ENCODE results near the gene GNAT1.
"Not testable (repeated sequence)": the region's sequence is repeated elsewhere in the genome, so short reads cannot be mapped to it uniquely, and the experiment has no call there.

The GNAT1 gene

GRCh38 chr3:50203809-50204803 is 12.7 kb downstream of the GNAT1 start:
- DNase-seq: no peak

GRCh38 chr3:50204804-50205412 is 13.5 kb downstream of the GNAT1 start, which contains the start of gene SLC38A3:
TSS of gene SLC38A3 (plus strand) at chr3:50205271. CDS start at chr3:50214200, 8,929 bp downstream.
- no peak for DNase-seq

DNA sequence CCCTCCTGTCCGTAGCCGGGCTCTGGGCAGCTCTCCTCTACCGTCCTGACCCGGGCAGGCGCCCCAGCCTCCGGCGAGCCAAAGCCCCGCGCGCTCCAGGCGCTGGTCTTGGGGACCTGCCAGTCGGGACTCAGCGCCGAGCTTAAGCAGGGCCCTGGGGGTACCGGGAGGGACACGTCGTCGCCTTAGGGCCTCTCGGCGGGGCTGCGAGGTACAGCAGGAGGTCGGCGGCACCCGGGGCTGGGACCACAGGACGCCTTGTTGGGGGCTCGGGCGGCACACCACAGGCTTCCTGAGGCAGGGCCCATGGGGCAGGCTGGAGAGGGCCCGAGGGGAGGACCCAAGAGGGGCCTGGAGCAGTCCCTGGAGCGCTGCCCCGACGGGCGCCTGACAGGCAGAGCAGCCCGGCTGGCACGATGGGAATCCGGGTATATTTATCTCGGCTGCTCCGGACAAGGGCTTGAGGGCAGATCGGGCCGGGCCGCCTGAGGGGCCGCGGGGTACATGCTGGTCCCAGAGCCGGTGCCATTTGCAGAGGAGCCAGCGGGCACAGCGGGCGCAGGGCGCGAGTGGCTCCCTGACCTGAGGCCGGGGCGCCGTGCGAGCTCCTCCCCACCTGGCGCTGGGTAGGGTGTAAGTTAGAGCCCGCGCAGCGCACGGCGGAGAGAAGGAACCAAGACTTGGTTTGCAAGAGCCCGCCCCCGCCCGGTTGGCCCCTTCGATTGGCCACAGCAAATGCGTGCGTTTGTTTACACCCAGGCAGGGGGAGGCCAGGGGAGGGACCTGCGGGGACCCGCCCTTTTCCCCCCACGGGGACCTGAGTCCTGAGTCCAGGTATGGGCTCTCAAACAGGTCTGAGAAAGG is 14.2 kb downstream of the GNAT1 start:
- DNase-seq: no peak

DNA sequence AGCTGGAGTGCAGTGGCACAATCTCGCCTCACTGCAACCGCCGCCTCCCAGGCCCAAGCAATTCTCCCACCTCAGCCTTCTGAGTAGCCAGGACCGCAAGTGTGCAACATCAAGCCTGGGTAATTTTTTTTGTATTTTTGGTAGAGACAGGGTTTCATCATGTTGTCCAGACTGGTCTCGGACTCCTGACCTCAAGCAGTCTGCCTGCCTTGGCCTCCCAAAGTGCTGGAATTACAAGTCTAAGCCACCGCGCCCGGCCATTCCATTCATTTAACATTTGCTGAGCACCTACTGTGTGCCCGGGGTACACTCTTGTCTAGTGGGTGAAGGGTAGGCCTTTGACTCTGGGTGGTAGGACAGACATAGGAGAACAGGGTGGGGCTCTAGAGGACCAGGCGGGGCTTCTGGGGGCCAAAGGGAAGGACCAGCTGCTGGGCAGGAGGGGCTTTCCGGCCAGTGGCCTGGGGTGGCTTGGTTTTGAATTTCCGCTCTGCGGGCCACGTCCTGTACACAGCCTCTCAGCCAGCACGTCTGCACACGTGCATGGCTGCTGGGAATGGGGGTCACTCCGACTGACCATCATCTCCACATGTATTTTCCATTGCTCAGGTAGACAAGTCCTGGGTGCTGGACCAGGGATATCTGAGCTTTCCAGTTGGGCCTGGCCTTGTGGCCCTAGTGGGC is 16.1 kb downstream of the GNAT1 start:
- DNase-seq: no peak

GRCh38 chr3:50208677-50209344 is 17.4 kb downstream of the GNAT1 start:
- DNase-seq: no peak

GRCh38 chr3:50210176-50210509 is 18.7 kb downstream of the GNAT1 start:
- no peak for DNase-seq

- no peak for DNase-seq
Observed at GRCh38 chr3:50210510-50211367, 19.3 kb downstream of the GNAT1 start.

DNA sequence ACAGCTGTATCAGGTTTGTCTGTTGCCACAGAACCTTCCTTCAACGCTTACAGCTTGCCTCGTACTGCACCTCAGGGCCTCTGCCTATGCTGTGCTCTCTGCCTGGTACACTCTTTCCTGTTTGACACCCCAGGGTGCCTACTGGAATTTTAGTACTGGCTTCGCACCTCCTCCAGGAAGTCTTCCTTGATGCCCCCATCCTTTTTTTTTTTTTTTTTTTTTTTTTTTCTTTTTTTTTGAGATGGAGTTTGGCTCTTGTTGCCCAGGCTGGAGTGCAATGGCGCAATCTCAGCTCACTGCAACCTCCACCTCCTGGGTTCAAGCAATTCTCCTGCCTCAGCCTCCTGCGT is 19.9 kb downstream of the GNAT1 start:
- DNase-seq: not testable (repeated sequence)

DNA sequence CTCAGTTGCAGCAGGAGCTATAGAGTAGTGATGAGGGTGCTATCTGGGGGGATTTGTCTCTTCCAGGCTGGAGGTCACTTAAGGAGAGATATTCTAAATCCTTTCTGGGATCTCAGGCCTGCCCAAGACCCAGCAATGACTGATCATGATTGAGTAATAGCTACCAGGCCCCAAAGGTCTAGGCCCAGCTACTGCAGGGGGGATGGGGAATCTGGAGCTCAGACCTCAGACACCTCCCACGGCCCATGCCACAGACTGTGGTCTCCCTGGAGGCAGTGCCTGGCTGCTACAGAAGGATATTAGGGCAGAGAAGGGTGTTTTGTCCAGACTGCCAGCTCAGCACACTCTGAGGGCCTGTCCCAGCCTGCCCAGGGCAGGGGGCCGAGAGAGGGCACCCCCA is 20.5 kb downstream of the GNAT1 start:
- DNase-seq: no peak

GRCh38 chr3:50212502-50212901 is 21.1 kb downstream of the GNAT1 start:
- DNase-seq: no peak

DNA sequence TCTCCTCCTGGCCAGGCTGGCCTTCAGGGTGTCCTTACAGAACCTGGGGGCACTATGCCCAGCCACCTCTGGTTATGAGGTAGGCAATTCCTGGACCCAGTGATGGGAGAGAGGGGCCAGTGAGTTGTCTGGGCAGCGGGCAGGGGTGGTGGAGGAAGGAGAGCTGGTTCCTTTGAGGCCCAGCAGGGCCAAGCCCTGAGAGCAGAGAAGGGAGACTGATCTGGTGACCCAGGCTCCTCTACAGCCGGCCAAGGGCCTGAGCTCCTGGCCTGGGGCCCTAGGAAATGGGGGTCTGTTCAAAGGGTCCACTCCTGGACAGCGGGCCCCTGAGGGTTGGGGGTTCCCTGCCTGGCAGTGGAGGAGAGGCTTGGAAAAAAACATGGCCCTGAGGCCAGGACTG is 21.6 kb downstream of the GNAT1 start:
- DNase-seq: no peak

DNA sequence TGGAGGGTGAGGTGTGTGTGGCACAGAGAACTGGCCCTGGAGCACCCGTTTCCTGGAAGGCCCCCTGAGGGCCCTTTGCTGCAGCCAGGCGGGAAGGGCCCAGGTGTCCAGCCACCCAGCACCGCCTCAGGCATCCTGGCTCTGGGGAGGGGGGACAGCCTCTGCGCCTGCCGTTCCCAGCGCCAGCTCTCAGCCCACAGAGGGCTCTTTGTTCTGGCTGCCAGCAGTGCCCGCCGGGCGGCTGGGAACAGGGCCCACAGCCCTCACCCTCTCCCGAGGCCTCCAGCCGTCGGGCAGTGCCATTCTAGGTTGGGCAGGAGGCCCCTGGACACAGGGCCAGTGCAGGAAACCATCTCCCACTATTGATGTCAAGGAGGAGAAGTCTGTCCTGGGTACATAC is 22.0 kb downstream of the GNAT1 start:
- DNase-seq: no peak

DNA sequence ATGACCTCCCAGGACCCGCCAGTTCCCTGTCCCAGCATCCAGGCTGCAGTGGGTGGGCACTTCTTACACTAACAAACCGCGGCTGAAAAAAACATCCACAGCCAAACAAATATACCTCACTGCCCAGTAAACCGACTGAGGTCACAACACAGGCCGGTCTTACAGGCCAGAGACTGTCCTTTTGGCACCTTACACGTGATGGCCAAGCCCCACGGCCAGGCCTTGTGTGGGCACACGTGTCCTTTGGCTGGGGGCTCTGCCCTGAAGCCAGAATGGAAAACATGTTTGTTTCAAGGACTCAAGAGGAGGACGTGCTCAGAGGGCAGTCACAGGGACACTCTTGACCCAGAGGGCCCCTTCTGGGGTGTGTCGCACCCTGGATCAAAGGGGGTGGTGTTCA is 23.4 kb downstream of the GNAT1 start:
- no peak for DNase-seq

DNA sequence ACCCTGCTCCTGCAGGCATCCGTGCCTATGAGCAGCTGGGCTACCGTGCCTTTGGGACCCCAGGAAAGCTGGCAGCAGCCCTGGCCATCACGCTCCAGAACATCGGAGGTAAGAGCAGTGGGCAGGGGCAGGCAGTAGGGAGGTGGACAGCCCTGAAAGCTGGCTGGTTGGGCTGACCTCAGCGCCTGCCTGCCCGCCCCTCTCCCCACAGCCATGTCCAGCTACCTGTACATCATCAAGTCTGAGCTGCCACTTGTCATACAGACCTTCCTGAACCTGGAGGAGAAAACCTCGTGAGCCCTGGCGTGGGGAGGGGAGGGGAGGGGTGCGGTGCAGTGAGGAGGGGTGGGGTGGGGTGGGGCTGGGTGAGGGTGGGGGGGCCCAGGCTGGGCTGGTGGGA is 24.1 kb downstream of the GNAT1 start:
- no peak for DNase-seq

- DNase-seq: no peak
Observed at GRCh38 chr3:50217681-50218080, 26.3 kb downstream of the GNAT1 start.

DNA sequence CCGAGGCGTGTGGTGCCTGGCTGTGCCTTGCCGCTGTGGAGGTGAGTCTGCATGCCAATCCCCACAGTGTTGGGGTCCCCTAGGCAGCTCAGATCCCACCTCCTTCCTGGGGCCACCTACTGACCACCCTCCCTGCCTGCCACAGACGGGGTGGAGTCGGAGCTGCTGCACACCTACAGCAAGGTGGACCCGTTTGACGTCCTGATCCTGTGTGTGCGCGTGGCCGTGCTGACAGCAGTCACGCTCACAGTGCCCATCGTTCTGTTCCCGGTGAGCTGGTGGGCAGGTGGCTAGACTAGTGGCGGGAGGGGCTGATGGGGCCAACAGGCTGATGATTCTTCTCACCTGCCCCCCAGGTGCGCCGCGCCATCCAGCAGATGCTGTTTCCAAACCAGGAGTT is 27.0 kb downstream of the GNAT1 start:
- no peak for DNase-seq

- DNase-seq: no peak
Observed at GRCh38 chr3:50219285-50219684, 27.9 kb downstream of the GNAT1 start.

DNA sequence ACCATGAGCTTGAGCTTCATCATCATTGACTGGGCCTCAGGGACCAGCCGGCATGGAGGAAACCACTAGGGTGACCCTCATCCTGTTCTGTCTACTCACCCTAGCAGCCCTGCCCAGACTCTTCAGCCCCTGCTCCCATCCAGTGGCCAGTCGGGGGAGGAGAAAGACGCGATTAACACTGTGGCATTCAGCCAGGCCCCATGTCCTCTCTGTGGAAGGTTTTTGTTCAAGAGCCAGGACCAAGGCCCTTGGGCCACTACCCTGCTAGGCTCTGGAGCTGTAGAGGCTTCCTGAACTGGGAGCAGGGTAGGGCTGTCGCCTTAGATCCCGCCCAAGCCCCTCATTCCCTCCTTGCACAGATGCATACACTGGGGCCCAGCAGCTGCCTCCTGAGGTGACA is 28.7 kb downstream of the GNAT1 start:
- DNase-seq: no peak

- DNase-seq: no peak
Observed at GRCh38 chr3:50221051-50221410, 29.6 kb downstream of the GNAT1 start.

DNA sequence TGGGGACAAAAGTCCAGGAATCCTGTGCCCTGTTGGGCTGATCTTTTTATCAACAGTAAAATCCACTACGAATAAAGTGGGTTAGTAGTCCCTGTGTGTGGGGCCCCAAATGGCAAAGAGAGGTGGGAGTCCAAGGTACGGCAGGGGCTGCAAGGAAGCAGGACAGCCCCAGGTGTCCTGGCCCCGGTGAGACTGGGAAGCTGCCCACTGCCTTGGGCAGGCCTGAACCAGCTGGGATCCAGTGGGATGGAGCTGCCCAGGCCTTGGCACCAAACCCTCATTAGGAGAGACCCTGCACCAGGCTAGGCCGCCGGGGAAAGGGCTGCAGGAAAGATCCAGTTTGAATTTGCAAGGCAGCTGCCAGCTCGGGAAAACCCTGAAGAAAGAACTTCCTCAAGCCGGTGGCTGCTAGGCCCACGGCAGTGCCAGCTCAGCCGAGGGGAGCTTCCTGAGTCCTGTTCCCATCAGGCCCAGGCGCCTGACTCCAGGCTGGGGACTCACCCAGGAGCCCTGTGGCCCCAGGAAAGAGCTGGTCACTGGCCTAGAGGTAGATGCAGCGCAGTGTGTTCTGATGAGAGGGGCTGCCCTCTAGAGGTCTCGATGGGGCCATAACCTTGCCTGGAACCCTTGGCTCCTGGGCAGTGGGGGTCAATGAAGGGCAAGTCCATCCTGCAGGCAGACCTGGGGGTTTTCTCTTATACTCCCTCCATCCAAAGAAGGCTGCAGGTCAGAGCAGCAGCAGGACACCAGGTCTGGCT is 30.2 kb downstream of the GNAT1 start:
- DNase-seq: no peak

DNA sequence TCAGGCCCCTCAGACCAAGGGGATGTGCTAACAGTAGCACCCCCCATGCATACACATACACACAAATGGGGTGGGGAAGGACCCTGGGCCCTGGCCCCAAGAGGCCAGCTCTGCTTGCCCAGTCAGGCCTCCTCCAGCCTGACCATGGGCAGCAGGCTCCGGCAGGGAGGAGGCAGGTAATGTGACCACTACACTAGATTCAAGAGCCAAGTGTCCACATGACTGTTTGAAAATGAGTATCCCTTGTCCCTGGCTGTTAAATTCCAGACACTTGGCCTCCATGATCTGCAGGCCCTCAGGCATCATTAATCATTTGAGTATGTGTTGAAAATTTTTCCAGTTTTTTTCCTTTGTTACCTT is 30.7 kb downstream of the GNAT1 start:
- DNase-seq: no peak
